MV-4-11 (cell line): Measurements from ENCODE around the gene PTPRN2.

ENCODE experiments used
- DNase-seq: peaks from one replicate; lab custom pipeline; 2025; lab: John Stamatoyannopoulos, UW

Gene PTPRN2

GRCh38 chr7:157879391-157879790 is 708.2 kb downstream of the PTPRN2 start:
- no peak for DNase-seq

- DNase-seq = peak; percentile 40
These were observed 710.1 kb downstream of the PTPRN2 start for GRCh38 chr7:157877298-157878090.

GRCh38 chr7:157876469-157877285 is 710.9 kb downstream of the PTPRN2 start:
- DNase-seq = no peak

DNA sequence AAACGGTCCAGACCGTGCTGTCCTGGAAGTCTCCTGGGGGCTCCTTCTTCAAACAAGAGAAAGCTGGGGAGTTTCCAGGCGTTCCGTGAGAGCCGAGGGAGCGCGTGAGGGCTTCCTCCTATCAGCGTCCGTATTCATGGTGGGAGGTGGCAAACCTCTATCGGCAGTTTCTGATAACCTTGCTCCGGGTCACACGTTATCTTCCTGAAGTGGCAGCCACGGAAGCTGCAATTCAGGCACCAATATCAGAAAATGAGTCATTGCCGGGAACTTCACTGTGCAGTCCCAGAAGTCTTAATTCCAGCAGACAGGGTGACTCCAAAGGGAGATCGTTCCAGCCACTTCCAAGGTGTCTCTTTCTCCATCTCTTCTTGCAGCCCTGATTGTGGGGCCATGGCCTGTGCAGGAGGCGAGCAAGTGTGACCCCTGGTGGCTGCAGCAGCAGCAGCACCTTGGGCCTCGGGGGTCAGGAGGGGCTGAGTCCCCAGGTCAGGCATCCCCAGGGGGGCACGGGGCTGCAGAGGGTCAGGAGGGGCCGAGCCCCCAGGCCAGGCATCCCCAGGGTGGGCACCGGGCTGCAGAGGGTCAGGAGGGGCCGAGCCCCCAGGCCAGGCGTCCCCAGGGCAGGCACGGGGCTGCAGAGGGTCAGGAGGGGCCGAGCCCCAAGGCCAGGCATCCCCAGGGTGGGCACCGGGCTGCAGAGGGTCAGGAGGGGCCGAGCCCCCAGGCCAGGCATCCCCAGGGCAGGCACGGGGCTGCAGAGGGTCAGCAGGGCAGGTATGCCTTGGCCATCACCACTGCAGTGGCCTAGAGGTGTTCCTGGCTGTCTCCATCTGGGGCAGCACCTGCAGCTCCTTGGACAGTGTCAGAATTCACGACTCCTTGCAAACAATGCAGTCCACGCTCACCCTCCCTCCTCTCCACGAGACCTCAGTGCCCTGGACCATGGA is 712.1 kb downstream of the PTPRN2 start:
- DNase-seq = peak; percentile 36

- peak; percentile 17 for DNase-seq
These were observed 712.8 kb downstream of the PTPRN2 start for GRCh38 chr7:157874870-157875229.

- DNase-seq = no peak
These were observed 713.3 kb downstream of the PTPRN2 start for GRCh38 chr7:157874208-157874816.

DNA sequence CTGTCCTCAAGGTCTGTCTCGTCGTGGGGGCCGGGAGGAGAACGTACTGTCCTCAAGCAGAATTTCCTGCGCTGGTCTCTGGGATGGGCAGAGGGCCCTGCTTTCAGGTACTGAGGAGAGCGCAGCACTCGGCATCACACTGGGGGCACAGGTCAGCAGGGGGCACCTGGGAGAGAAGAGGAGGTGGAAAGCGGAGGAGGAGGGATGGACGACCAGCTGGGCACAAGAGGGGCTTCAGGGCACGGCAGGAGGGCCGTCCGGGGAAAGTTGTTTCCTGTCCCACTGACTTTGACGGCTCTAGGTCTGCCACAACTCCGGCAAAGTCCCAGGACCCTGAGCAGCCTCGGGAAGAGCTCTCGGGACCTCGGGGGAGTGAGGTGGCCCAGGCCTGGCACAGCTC is 714.0 kb downstream of the PTPRN2 start:
- no peak for DNase-seq

- no peak for DNase-seq
These were observed 714.4 kb downstream of the PTPRN2 start for GRCh38 chr7:157873181-157873580.

GRCh38 chr7:157872447-157872846 is 715.2 kb downstream of the PTPRN2 start:
- no peak for DNase-seq

DNA sequence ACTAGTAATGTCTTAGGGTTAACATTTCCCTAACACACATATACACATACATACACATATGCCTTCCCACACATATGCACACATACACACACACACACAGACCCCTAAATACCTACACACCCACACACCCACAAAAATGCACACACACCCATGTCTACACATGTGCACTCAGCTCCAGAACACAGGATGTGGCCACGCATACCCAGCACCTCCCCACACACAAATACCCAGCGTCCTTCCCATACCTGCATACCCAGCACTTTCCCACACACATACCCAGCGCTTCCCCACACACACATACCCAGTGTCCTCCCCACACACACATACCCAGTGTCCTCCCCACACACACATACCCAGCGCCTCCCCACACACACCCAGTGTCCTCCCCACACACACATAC is 715.9 kb downstream of the PTPRN2 start:
- no peak for DNase-seq

GRCh38 chr7:157870644-157871290 is 716.9 kb downstream of the PTPRN2 start:
- DNase-seq = no peak

- DNase-seq = no peak
These were observed 717.8 kb downstream of the PTPRN2 start for GRCh38 chr7:157869793-157870192.

- no peak for DNase-seq
These were observed 719.8 kb downstream of the PTPRN2 start for GRCh38 chr7:157867685-157868305.

DNA sequence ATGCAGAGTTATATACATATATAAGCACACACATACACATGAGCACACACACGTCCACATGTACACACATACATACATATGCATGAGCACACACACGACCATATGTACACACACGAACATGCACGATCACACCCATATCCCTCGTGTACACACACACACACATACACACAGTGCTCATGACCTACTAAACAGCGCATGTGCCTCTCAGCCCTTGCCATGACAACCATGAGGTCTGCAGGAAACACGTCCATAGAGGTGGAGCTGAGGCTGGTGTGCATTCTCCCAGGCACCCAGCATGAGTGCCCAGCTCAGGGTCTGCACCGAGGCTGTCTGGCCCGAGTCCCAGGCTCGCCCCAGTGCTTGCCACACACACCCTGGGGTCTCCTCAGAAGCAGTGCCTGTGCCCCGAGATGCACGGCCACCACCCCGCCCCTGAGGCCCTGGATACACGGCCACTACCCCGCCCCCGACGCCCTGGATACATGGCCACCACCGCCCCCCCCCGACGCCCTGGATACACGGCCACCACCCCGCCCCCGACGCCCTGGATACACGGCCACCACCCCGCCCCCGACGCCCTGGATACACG is 721.2 kb downstream of the PTPRN2 start:
- no peak for DNase-seq

- no peak for DNase-seq
These were observed 722.1 kb downstream of the PTPRN2 start for GRCh38 chr7:157865351-157866165.

GRCh38 chr7:157864911-157865310 is 722.7 kb downstream of the PTPRN2 start:
- no peak for DNase-seq

DNA sequence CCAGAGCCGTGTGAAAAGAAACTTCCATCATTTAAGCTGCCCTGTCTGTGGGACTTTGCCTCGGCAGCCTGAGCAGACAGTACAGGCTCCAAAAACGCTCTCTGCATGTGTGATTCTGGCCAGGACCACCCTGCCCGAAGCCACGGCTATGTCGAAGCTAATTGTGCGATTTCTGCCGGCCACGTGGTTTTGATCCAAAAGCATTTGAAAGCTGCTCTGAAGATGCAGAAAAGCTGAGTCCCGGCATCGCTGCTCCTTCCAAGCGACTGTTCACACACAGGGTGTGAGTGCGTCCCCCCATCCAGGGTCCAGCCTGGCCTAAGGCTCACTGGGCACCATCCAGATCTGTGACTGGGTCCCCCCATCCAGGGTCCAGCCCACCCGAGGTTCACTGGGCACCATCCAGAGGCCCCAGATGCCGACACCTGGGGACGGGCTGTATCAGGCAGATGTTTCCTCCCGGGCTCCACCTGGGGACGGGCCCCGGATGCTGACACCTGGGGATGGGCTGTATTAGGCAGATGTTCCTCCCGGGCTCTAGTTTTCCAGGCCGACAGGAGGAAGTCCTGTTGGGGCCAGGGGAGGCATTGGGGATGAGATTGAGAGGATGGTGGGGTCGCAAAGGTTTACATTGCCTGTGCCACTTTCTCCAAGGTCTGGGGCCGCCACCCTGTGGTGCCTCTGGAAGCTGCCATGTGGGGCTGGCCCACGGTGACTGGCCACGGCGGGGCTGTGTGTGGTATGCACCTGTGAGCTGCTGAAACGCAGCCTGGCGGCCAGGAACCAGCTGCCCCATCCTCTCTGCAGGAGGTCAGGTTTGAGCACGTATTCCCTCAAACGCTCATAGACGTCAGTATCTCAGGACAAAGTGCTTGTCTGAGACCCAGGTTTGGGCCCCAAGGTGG is 723.5 kb downstream of the PTPRN2 start:
- DNase-seq = no peak

DNA sequence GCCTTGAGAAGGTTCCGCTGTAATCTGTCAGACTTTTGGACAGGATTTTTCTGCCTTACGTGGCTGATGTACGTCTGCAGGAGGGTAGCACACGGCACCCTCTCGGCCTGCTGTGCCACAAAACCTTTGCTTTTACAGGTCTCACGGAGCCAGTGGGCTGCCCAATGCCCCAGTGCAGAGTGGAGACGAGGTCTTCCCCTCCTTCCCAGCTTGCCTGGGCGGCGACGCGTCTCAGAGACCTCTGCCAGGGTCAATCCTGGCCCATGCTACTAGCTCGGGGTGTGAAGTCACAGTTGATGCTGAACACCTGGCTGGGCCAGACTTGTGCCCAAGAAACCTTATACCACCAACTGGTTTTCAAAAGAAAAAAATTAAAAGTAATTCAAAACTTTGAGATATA is 724.4 kb downstream of the PTPRN2 start:
- no peak for DNase-seq
